Calu3 (cell line): ENCODE results near the gene DNAJB13. TPM values are rescaled to one million over a fixed set of nuclear protein-coding genes. Genes with fewer than 3 reads are reported as not detected.

Experiments used
- BruUV-seq: library from RNA; stranded (reverse); fragments of 400-500 nt; replicated peaks from 2 replicates; lab custom pipeline; 2021; lab: Mats Ljungman, UMichigan
- CTCF ChIA-PET: fragments of 300-600 bp; sonication (Branson Sonifier 250); formaldehyde crosslinking; loops from one replicate; lab custom pipeline; 2022; ENCODE audit warnings: antibody characterized with exemption; lab: Charles Lee
- DNase-seq: peaks from one replicate; pipeline ENCODE4 v3.0.0; 2022
- H3K27ac Mint-ChIP-seq: one replicate; pipeline ENCODE4 v1.8.0; 2022; ENCODE audit warnings: mixed read lengths; ENCODE audit not compliant: unreplicated experiment
- H3K27me3 Mint-ChIP-seq: one replicate; pipeline ENCODE4 v1.8.0; 2022; ENCODE audit warnings: mixed read lengths; ENCODE audit not compliant: unreplicated experiment
- H3K36me3 Mint-ChIP-seq: one replicate; pipeline ENCODE4 v1.8.0; 2022; ENCODE audit warnings: mild to moderate bottlenecking, moderate library complexity, mixed read lengths; ENCODE audit not compliant: insufficient read depth, unreplicated experiment
- H3K4me1 Mint-ChIP-seq: one replicate; pipeline ENCODE4 v1.8.0; 2022; ENCODE audit warnings: mild to moderate bottlenecking, low read depth, mixed read lengths; ENCODE audit not compliant: unreplicated experiment
- H3K4me3 Mint-ChIP-seq: one replicate; pipeline ENCODE4 v1.8.0; 2022; ENCODE audit warnings: mild to moderate bottlenecking, low read depth, moderate library complexity, mixed read lengths; ENCODE audit not compliant: unreplicated experiment
- H3K9me3 Mint-ChIP-seq: one replicate; pipeline ENCODE4 v1.8.0; 2022; ENCODE audit warnings: low read depth, mixed read lengths; ENCODE audit not compliant: unreplicated experiment
- intact Hi-C: fragments of 100-400 bp; cut with micrococcal nuclease; formaldehyde crosslinking; loops from one replicate; pipeline ENCODE4 v1.10.0; 2022; ENCODE audit not compliant: unreplicated experiment
- total RNA-seq: library from RNA; stranded (reverse); gene quantifications from 2 replicates; pipeline ENCODE4 v1.2.3, GENCODE V29; 2022
- TF ChIP-seq, protein P1 (sequence below): fragments of 200-600 bp; IDR thresholded peaks from one replicate; pipeline ENCODE4 v1.8.0; 2022; ENCODE audit warnings: antibody characterized with exemption; ENCODE audit not compliant: unreplicated experiment

Gene DNAJB13
- total RNA-seq, 1 experiment from 2014 or later, result 0.50 TPM

DNA sequence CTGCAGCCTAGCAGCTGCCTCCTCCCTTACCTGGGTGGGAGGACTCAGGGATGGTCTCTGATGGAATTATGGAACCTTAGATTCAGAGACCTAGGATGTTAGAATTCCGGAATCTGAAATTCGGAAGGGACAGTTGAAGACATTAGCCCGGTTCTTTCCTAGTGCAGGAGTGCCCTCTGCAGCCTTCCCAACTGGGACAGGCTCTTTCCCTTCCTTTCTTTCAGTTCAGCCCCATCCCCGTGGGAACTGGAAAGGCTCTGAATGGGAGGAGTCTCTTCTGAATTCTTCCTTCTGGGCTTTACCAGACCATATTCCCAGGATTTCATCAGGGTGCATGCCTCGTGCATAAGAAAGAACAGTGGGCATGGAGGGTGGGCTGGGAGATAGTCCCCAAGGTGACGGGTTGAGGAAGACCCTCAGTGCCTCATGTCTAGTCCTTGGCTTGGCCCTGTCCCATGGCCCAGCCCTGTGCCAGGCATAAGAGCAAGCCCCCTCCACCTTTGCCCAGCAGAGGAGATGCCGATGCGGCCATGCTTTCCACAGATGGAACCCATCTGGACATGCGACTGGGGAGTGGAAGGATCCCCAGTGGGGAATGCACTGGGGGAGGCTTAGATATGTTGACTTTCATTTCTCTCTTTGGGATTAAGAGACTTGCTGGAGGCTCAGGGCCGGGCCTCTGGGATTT, 14.4 kb downstream of the DNAJB13 start:
- TF ChIP-seq, protein P1, sequence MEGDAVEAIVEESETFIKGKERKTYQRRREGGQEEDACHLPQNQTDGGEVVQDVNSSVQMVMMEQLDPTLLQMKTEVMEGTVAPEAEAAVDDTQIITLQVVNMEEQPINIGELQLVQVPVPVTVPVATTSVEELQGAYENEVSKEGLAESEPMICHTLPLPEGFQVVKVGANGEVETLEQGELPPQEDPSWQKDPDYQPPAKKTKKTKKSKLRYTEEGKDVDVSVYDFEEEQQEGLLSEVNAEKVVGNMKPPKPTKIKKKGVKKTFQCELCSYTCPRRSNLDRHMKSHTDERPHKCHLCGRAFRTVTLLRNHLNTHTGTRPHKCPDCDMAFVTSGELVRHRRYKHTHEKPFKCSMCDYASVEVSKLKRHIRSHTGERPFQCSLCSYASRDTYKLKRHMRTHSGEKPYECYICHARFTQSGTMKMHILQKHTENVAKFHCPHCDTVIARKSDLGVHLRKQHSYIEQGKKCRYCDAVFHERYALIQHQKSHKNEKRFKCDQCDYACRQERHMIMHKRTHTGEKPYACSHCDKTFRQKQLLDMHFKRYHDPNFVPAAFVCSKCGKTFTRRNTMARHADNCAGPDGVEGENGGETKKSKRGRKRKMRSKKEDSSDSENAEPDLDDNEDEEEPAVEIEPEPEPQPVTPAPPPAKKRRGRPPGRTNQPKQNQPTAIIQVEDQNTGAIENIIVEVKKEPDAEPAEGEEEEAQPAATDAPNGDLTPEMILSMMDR, result no peak
- Mint-ChIP-seq H3K27me3 (no peaks in the 10 kb centered on the region), H3K4me1 (peaks cover 9% of the 10 kb centered on the region), H3K27ac (no peak overlapping the region), H3K4me3 (no peak overlapping the region), H3K9me3 (no peaks in the 10 kb centered on the region), H3K36me3 (no peaks in the 10 kb centered on the region)
- no TSS peak for BruUV-seq
- CTCF ChIA-PET, result no interaction called here
- intact Hi-C loops, result loop anchor here (2.0 to 10.0 kb wide), 2 partner anchors 126 to 210 kb away; partner anchors contain the start of genes C2CD3 and PPME1
- no peak for DNase-seq

DNA sequence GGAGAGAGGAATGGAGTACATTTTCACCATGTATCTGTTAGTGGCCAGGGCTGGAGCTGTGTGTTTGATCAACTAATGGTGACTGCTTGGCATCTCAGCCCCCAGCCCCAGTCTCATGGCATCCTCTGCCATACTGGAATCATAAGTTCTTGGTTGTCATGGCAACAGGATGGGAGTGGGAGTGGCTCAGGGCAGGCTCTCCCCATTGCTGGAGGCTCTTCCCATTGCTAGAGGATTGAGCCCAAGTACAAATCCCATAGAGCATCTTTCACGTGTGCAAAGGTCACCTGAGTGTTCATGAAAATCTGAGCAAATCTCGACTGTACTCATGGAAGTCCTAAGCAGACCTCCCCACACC, 14.9 kb downstream of the DNAJB13 start:
- no peaks in the 10 kb centered on the region for H3K9me3 Mint-ChIP-seq
- no peak overlapping the region for H3K27ac Mint-ChIP-seq
- H3K4me3 Mint-ChIP-seq, result no peak overlapping the region
- intact Hi-C loops, result loop anchor here (2.0 to 10.0 kb wide), 2 partner anchors 125 to 209 kb away; partner anchors contain the start of genes C2CD3 and PPME1
- no peak for DNase-seq
- no TSS peak for BruUV-seq
- H3K4me1 Mint-ChIP-seq, result peaks cover 9% of the 10 kb centered on the region
- H3K36me3 Mint-ChIP-seq, result no peaks in the 10 kb centered on the region
- TF ChIP-seq, protein P1, result no peak
- CTCF ChIA-PET, result no interaction called here
- H3K27me3 Mint-ChIP-seq, result no peaks in the 10 kb centered on the region

DNA sequence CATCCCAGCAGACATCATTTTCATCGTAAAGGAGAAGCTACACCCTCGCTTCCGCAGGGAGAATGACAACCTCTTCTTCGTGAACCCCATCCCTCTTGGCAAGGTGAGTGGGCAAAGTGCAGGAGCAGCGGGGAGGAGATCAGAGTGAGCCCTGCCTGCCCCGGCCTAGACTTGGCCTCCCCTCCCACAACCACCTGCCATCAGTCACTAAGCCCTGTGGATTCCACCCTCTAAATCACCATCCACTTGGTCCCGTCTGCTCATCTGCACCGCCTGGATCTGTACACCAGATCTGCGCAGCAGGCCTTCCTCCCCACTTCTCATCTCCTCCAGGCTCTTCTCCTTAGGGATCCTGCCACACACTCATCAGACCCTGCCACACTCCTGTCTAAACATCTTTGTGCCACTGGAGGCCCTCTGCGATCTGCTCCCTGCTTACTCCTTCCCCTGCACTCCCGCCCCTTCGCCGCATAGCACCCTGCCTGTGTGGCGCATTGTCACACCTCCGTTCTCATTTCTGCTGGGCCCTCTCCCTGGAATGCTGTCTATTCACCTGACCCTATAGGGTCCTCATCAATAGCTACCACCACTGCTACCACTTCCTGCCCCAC, 17.6 kb downstream of the DNAJB13 start:
- Mint-ChIP-seq H3K4me3 (no peak overlapping the region), H3K27me3 (no peaks in the 10 kb centered on the region), H3K36me3 (no peaks in the 10 kb centered on the region), H3K27ac (no peak overlapping the region), H3K4me1 (peaks cover 9% of the 10 kb centered on the region), H3K9me3 (no peaks in the 10 kb centered on the region)
- DNase-seq, result no peak
- TF ChIP-seq, protein P1, result no peak
- CTCF ChIA-PET, result no interaction called here
- intact Hi-C loops, result loop anchor here (10.0 kb wide), 1 partner anchor 206 kb away; the partner anchor contains the start of genes C2CD3 and PPME1
- BruUV-seq, result no TSS peak

DNA sequence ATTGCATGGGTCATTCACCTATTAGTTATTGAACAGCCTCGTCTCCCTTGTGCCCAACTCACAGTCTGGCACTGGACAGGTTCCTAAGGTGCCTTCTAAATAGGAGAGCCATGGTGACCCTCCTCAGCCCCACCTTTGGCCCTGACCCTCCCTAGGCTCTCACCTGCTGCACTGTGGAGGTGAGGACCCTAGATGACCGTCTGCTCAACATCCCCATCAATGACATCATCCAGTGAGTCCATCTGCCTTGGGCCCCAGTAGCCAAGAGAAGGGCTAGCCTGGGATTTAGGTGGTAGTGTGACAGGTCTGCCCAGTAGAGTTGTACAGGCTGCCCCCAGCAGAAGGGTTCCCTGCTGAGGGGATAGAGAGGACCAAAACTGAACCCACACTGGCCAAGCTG, 18.3 kb downstream of the DNAJB13 start:
- DNase-seq, result no peak
- Mint-ChIP-seq H3K27ac (no peak overlapping the region), H3K4me3 (no peak overlapping the region), H3K27me3 (no peaks in the 10 kb centered on the region), H3K4me1 (peaks cover 5% of the 10 kb centered on the region), H3K36me3 (no peaks in the 10 kb centered on the region), H3K9me3 (no peaks in the 10 kb centered on the region)
- no TSS peak for BruUV-seq
- CTCF ChIA-PET, result interaction anchor here (0.6 kb wide), 1 partner anchor 167 kb away, joined by 3 read pairs; no protein-coding TSS in a partner anchor
- TF ChIP-seq, protein P1, result no peak
- intact Hi-C loops, result loop anchor here (10.0 kb wide), 1 partner anchor 206 kb away; the partner anchor contains the start of genes C2CD3 and PPME1
